ENCODE results near the gene ATP13A1.

The ATP13A1 gene

GRCh38 chr19:19650331-19650730, 13.1 kb downstream of the ATP13A1 start:
- no peak for TF ChIP-seq ZNF565 (CRISPR knock-in tag; conservative IDR thresholded peaks at IDR 0.05; ENCODE audit: low read depth)
- no peak for TF ChIP-seq PPARA (CRISPR knock-in tag; IDR thresholded peaks at IDR 0.05; ENCODE audit: borderline replicate concordance)
- no peak for TF ChIP-seq OSR1 (CRISPR knock-in tag; IDR thresholded peaks at IDR 0.05)

GRCh38 chr19:19649580-19649995, 13.9 kb downstream of the ATP13A1 start:
- ATAC-seq = no peak
- TF ChIP-seq ZNF70 (CRISPR knock-in tag; IDR thresholded peaks at IDR 0.05) (no peak), TSHZ2 (CRISPR knock-in tag; IDR thresholded peaks at IDR 0.05) (no peak), TCF4 (CRISPR knock-in tag; IDR thresholded peaks at IDR 0.05; ENCODE audit: borderline replicate concordance) (no peak), POU6F1 (CRISPR knock-in tag; IDR thresholded peaks at IDR 0.05; ENCODE audit: borderline replicate concordance, low read depth) (no peak), ZFP3 (CRISPR knock-in tag; IDR thresholded peaks at IDR 0.05) (no peak), ARNTL (CRISPR knock-in tag; IDR thresholded peaks at IDR 0.05; ENCODE audit: borderline replicate concordance, low read depth) (no peak), ESRRG (CRISPR knock-in tag; IDR thresholded peaks at IDR 0.05) (no peak), TOX (CRISPR knock-in tag; IDR thresholded peaks at IDR 0.05; ENCODE audit: borderline replicate concordance) (no peak), ZNF8 (CRISPR knock-in tag; IDR thresholded peaks at IDR 0.05) (no peak), ISL1 (CRISPR knock-in tag; IDR thresholded peaks at IDR 0.05) (no peak)

More at GRCh38 chr19:19650331-19650730, 13.1 kb downstream of the ATP13A1 start:
- no peak for ATAC-seq

- no peak for TF ChIP-seq PPARA (CRISPR knock-in tag; IDR thresholded peaks at IDR 0.05; ENCODE audit: borderline replicate concordance)
- TF ChIP-seq PATZ1 (CRISPR knock-in tag; IDR thresholded peaks at IDR 0.05; ENCODE audit: borderline replicate concordance) = no peak
- no peak for TF ChIP-seq ZC3H10 (CRISPR knock-in tag; IDR thresholded peaks at IDR 0.05)
- TF ChIP-seq TCF4 (CRISPR knock-in tag; IDR thresholded peaks at IDR 0.05; ENCODE audit: borderline replicate concordance) = no peak
- no peak for TF ChIP-seq TOX (CRISPR knock-in tag; IDR thresholded peaks at IDR 0.05; ENCODE audit: borderline replicate concordance)
- TF ChIP-seq CSRNP3 (CRISPR knock-in tag; IDR thresholded peaks at IDR 0.05) = no peak
- no peak for TF ChIP-seq RARB (CRISPR knock-in tag; IDR thresholded peaks at IDR 0.05)
- TF ChIP-seq ISL1 (CRISPR knock-in tag; IDR thresholded peaks at IDR 0.05) = no peak
- no peak for TF ChIP-seq ZNF8 (CRISPR knock-in tag; IDR thresholded peaks at IDR 0.05)
- no peak for TF ChIP-seq ZFP30 (CRISPR knock-in tag; IDR thresholded peaks at IDR 0.05)
- no peak for TF ChIP-seq TSHZ2 (CRISPR knock-in tag; IDR thresholded peaks at IDR 0.05)
- ATAC-seq = no peak
These were observed 14.3 kb downstream of the ATP13A1 start for GRCh38 chr19:19649155-19649554.
